Gastroesophageal sphincter (tissue), 4 donors: Measurements from ENCODE around the gene NCOA5. TPM values are rescaled to one million over a fixed set of nuclear protein-coding genes. Genes with fewer than 3 reads are reported as not detected.

Experiments
- ATAC-seq: fragments of 150-250 bp; one replicate; pipeline ENCODE4 v1.9.1; 2016; ENCODE audit warnings: mild to moderate bottlenecking, moderate library complexity
- H3K27ac ChIP-seq, 4 donors: fragments of 200-600 bp; sonication (generic) in 3 of 4; 1 replicate in 3 of 4; 2 replicates in 1 of 4; pipeline ENCODE4 v1.5.1; 2016 to 2019
- H3K27me3 ChIP-seq: fragments of 200-600 bp; sonication (generic); one replicate; pipeline ENCODE4 v1.5.1; 2019
- H3K36me3 ChIP-seq, 2 donors: fragments of 200-600 bp; sonication (generic); one replicate each; pipeline ENCODE4 v1.5.1; 2019; ENCODE audit warnings: control low read depth in 1 of 2
- H3K4me1 ChIP-seq, 3 donors: fragments of 200-600 bp; sonication (generic); 1 replicate in 2 of 3; 2 replicates in 1 of 3; pipeline ENCODE4 v1.5.1; 2016 to 2019; ENCODE audit warnings: control low read depth in 2 of 3
- H3K4me3 ChIP-seq, 2 donors: fragments of 200-600 bp; sonication (generic); one replicate each; pipeline ENCODE4 v1.5.1; 2019; ENCODE audit warnings: mild to moderate bottlenecking in 1 of 2, moderate library complexity in 1 of 2
- H3K9me3 ChIP-seq, 3 donors: fragments of 200-600 bp; sonication (generic); one replicate each; pipeline ENCODE4 v1.5.1; 2017 to 2019; ENCODE audit warnings: control low read depth in 2 of 3
- CTCF ChIP-seq, 4 experiments: fragments of 200-600 bp in 2 of 4; fragments of 450-650 bp in 2 of 4; sonication (generic) in 1 of 4; IDR thresholded peaks; one replicate each; pipeline ENCODE4 v1.5.1; 2017 to 2019; ENCODE audit warnings: antibody characterized with exemption in 4 of 4, mild to moderate bottlenecking in 2 of 4, moderate library complexity in 2 of 4
- EP300 ChIP-seq: sonication (generic); formaldehyde crosslinking; IDR thresholded peaks from one replicate; pipeline ENCODE4 v1.6.1; 2017; ENCODE audit warnings: antibody characterized with exemption, mild to moderate bottlenecking
- POLR2A ChIP-seq, 2 donors: fragments of 450-650 bp; IDR thresholded peaks; one replicate each; pipeline ENCODE4 v1.6.1; 2017; ENCODE audit warnings: antibody characterized with exemption in 2 of 2, mild to moderate bottlenecking in 2 of 2, moderate library complexity in 1 of 2
- POLR2AphosphoS5 ChIP-seq: sonication (generic); formaldehyde crosslinking; IDR thresholded peaks from one replicate; pipeline ENCODE4 v1.6.1; 2017; ENCODE audit warnings: antibody characterized with exemption
- WGBS, 2 donors: methylation state at CpG; one replicate each; pipeline ENCODE4 v1.1.5; 2018; ENCODE audit warnings: low coverage in 1 of 2; 5-methylcytosine and 5-hydroxymethylcytosine counted together
- total RNA-seq, 4 donors: library from RNA; depleted of rRNA; stranded (reverse); fragments of >200 nt; gene quantifications; one replicate each; pipeline ENCODE4 v1.1.0, GENCODE V29; 2016

NCOA5 gene
- total RNA-seq, 4 donors from 2014 or later = 26.3 to 39.8 (median 30.8) TPM

GRCh38 chr20:46050444-46050843, 39.3 kb downstream of the NCOA5 start:
- no peaks in the 10 kb centered on the region for H3K9me3 ChIP-seq
- 76% methylated on average over 3 of the region's 10 CpGs; no CpG with 5 or more reads in 1 of the 2 donors for WGBS, 2 donors
- H3K4me1 ChIP-seq = no peaks in the 10 kb centered on the region
- no peak overlapping the region for H3K27ac ChIP-seq
- TF ChIP-seq EP300 = no peak
- no peak for TF ChIP-seq CTCF (IDR thresholded peaks at IDR 0.05)
- no peak for TF ChIP-seq POLR2A (IDR thresholded peaks at IDR 0.05)
- no peak for ATAC-seq
- peaks cover 88% of the 10 kb centered on the region for H3K27me3 ChIP-seq
- no peaks in the 10 kb centered on the region for H3K36me3 ChIP-seq
- H3K4me3 ChIP-seq = no peak overlapping the region

GRCh38 chr20:46049815-46050214, 39.9 kb downstream of the NCOA5 start:
- no peak for ATAC-seq
- Histone ChIP-seq H3K27me3 (peaks cover 87% of the 10 kb centered on the region), H3K4me3 (no peak overlapping the region), H3K9me3 (no peaks in the 10 kb centered on the region), H3K4me1 (no peaks in the 10 kb centered on the region), H3K36me3 (no peaks in the 10 kb centered on the region), H3K27ac (no peak overlapping the region)
- no peak for TF ChIP-seq POLR2AphosphoS5
- TF ChIP-seq EP300 = no peak
- TF ChIP-seq POLR2A (IDR thresholded peaks at IDR 0.05) = no peak
- TF ChIP-seq CTCF (IDR thresholded peaks at IDR 0.05) = no peak

- no peaks in the 10 kb centered on the region for H3K9me3 ChIP-seq
- H3K27ac ChIP-seq = no peak overlapping the region
- 77 to 86% methylated on average over 4 of the region's 4 CpGs for WGBS, 2 donors
- H3K4me3 ChIP-seq = no peak overlapping the region
- H3K4me1 ChIP-seq = no peaks in the 10 kb centered on the region
- no peaks in the 10 kb centered on the region for H3K36me3 ChIP-seq
- peaks cover 87% of the 10 kb centered on the region for H3K27me3 ChIP-seq
- no peak for ATAC-seq
- no peak for TF ChIP-seq POLR2AphosphoS5
- TF ChIP-seq CTCF (IDR thresholded peaks at IDR 0.05) = no peak
- TF ChIP-seq EP300 = no peak
- no peak for TF ChIP-seq POLR2A (IDR thresholded peaks at IDR 0.05)
These were observed 40.6 kb downstream of the NCOA5 start for GRCh38 chr20:46049190-46049589.

GRCh38 chr20:46047821-46048220, 41.9 kb downstream of the NCOA5 start:
- H3K27me3 ChIP-seq = peaks cover 88% of the 10 kb centered on the region
- H3K36me3 ChIP-seq = no peaks in the 10 kb centered on the region
- ATAC-seq = no peak

More at GRCh38 chr20:46047821-46048220, 41.9 kb downstream of the NCOA5 start:
- WGBS, 2 donors = 30 to 60% methylated on average over 1 to 2 of the region's 8 CpGs
- no peaks in the 10 kb centered on the region for H3K4me1 ChIP-seq
- H3K4me3 ChIP-seq = no peak overlapping the region
- H3K9me3 ChIP-seq = no peaks in the 10 kb centered on the region
- no peak for TF ChIP-seq POLR2AphosphoS5
- TF ChIP-seq CTCF (IDR thresholded peaks at IDR 0.05) = no peak
- TF ChIP-seq POLR2A (IDR thresholded peaks at IDR 0.05) = no peak
- TF ChIP-seq EP300 = no peak
- H3K27ac ChIP-seq = no peak overlapping the region
